Cardiac fibroblast (primary cell): ENCODE data around the gene FNDC3A.

ENCODE experiments used
- DNase-seq, 2 donors: peaks; one replicate each; pipeline versions ENCODE4 v3.0.0 to v3.0.0-alpha.2; 2010; ENCODE audit warnings: low read depth in 2 of 2
- H3K4me3 ChIP-seq, 2 donors: replicated peaks in 1 of 2; 1 replicate in 1 of 2; 2 replicates in 1 of 2; pipeline ENCODE4 v1.5.1; 2011; ENCODE audit warnings: low read depth in 2 of 2, low read length in 2 of 2, mild to moderate bottlenecking in 2 of 2, moderate library complexity in 1 of 2
- TF ChIP-seq, protein P1 (sequence below): IDR thresholded peaks from one replicate; pipeline ENCODE4 v1.5.1; 2011; ENCODE audit warnings: low read depth, mild to moderate bottlenecking, low read length, inconsistent platforms

Gene FNDC3A

GRCh38 chr13:49247643-49248621, 272.2 kb downstream of the FNDC3A start, which contains the start of gene CDADC1:
Gene CDADC1, plus strand, starts transcription at chr13:49247925. Its CDS starts 113 bp downstream, at chr13:49248038.
- DNase-seq = peak; percentile 96 to 97
- TF ChIP-seq, protein P1, sequence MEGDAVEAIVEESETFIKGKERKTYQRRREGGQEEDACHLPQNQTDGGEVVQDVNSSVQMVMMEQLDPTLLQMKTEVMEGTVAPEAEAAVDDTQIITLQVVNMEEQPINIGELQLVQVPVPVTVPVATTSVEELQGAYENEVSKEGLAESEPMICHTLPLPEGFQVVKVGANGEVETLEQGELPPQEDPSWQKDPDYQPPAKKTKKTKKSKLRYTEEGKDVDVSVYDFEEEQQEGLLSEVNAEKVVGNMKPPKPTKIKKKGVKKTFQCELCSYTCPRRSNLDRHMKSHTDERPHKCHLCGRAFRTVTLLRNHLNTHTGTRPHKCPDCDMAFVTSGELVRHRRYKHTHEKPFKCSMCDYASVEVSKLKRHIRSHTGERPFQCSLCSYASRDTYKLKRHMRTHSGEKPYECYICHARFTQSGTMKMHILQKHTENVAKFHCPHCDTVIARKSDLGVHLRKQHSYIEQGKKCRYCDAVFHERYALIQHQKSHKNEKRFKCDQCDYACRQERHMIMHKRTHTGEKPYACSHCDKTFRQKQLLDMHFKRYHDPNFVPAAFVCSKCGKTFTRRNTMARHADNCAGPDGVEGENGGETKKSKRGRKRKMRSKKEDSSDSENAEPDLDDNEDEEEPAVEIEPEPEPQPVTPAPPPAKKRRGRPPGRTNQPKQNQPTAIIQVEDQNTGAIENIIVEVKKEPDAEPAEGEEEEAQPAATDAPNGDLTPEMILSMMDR = no peak
- H3K4me3 ChIP-seq = peak within 1 kb of the TSS; percentile 95 to 97

DNA sequence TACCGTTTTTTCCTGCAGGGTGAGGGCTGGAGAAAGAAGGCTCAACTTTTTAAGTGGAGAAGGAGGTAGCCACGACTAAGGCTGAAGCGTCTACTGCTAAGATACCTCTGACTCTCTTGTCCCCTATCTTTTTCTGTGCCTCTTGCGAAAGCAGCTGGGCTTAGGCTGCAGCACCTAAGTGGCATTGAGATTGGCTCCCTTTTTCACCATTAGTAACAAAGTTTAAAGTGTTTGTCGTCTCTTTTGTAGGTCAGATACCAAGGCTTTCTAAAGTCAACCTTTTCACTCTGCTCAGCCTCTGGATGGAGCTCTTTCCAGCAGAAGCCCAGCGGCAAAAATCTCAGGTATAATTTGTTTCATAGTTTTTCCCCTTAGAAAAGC, 272.9 kb downstream of the FNDC3A start:
- peak overlapping the region; percentile 95 to 97 for H3K4me3 ChIP-seq
- TF ChIP-seq, protein P1 = no peak
- DNase-seq = no peak

DNA sequence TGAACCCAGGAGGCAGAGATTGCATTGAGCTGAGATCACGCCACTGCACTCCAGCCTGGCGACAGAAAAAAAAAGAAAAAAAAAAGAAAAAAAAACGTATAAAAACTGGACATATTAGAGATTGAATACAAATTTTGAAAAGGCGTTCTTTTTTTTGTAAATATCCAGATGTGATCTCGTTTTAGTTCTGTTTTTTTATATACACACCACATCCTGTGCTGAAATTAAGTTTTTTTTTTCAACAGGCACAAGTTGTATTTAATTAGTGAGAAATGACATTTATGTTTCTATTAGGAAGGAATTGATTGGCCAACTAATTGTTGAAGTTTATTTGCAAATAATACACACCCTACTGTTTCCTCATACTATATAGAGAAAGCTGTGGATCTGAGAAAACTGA, 275.6 kb downstream of the FNDC3A start:
- DNase-seq = no peak
- TF ChIP-seq, protein P1 = no peak
- H3K4me3 ChIP-seq = no peak overlapping the region

GRCh38 chr13:49253310-49253709, 277.6 kb downstream of the FNDC3A start:
- no peak overlapping the region for H3K4me3 ChIP-seq
- no peak for DNase-seq
- TF ChIP-seq, protein P1 = no peak

- TF ChIP-seq, protein P1 = no peak
- no peak overlapping the region for H3K4me3 ChIP-seq
- no peak for DNase-seq
Measured at GRCh38 chr13:49254007-49254406, 278.3 kb downstream of the FNDC3A start.

DNA sequence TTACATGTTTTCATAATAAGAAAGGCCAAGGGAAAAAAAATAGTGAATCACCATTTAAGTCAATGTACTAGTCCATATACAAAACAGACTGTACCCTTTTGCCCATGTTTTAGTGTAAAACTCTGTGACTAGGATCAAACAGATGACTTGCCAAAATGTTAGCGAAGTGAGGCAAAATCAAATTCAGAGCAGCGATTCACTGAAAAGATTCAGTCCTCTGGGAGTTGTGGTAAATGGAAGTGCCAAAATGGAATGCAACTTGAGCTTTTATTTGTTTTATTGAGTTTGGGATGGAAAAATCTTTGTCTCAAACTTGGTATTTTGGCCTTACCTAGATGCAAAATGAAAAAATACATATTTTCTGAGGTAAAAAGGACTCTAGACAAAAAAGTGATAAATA, 281.1 kb downstream of the FNDC3A start:
- DNase-seq = peak; percentile 43 to 66
- no peak overlapping the region for H3K4me3 ChIP-seq
- TF ChIP-seq, protein P1 = no peak
